Measurements from ENCODE around the gene ASB2. TPM values are rescaled to one million over a fixed set of nuclear protein-coding genes. Genes with fewer than 3 reads are reported as not detected.

The ASB2 gene
- total RNA-seq, 2 experiments from 2014 or later = 93.9 to 99.3 TPM

Other genes starting within 250 kb of the ASB2 start
- gene PRIMA1, start 188.1 kb downstream of the ASB2 start, total RNA-seq = not detected
- not detected for gene FAM181A, start 49.2 kb downstream of the ASB2 start, total RNA-seq
- gene CCDC197, start 20.7 kb upstream of the ASB2 start, total RNA-seq = under 1 TPM in 1 of 2 experiments, not detected in 1; 0.45 TPM
- gene OTUB2, start 49.8 kb upstream of the ASB2 start, total RNA-seq = 1 to 10 TPM; 7.3 to 7.9 TPM
- gene DDX24, start 104.6 kb upstream of the ASB2 start, total RNA-seq = 100 to 1,000 TPM; 210 to 216 TPM
- 10 to 100 TPM; 49.5 to 51.0 TPM for gene IFI27L1, start 104.7 kb upstream of the ASB2 start, total RNA-seq
- 100 to 1,000 TPM; 184 to 186 TPM for gene IFI27, start 134.2 kb upstream of the ASB2 start, total RNA-seq
- 100 to 1,000 TPM; 100 to 102 TPM for gene IFI27L2, start 153.0 kb upstream of the ASB2 start, total RNA-seq
- gene PPP4R4, start 197.8 kb upstream of the ASB2 start, total RNA-seq = 1 to 10 TPM; 3.3 to 4.9 TPM